SK-N-SH treated with all-trans-retinoic acid at 6 μM for 48 hours (cell line): Measurements from ENCODE around the gene LPP.

Experiments used
- ATAC-seq: fragments of 200-7000 bp; cut with Tn5 transposase; 3 replicates; pipeline ENCODE4 v1.9.1; 2020; ENCODE audit warnings: mild to moderate bottlenecking, moderate library complexity
- ARNTL ChIP-seq: fragments of 450-650 bp; formaldehyde crosslinking; IDR thresholded peaks from 2 replicates; pipeline ENCODE4 v1.5.0; 2020; ENCODE audit warnings: low read depth, mild to moderate bottlenecking, moderate library complexity, borderline replicate concordance
- BACH2 ChIP-seq: fragments of 250-450 bp; sonication (Bioruptor Pico); IDR thresholded peaks from 2 replicates; pipeline ENCODE4 v1.9.0; 2021; ENCODE audit warnings: mild to moderate bottlenecking, borderline replicate concordance
- CREB5 ChIP-seq: fragments of 250-450 bp; sonication (Bioruptor Pico); IDR thresholded peaks from 2 replicates; pipeline ENCODE4 v1.5.1; 2020; ENCODE audit warnings: low read depth, mild to moderate bottlenecking, moderate library complexity
- CSRNP3 ChIP-seq: fragments of 250-450 bp; sonication (Bioruptor Pico); IDR thresholded peaks from 2 replicates; pipeline ENCODE4 v1.5.1; 2021; ENCODE audit warnings: mild to moderate bottlenecking, moderate library complexity
- ESRRG ChIP-seq: fragments of 250-450 bp; sonication (Bioruptor Pico); IDR thresholded peaks from 2 replicates; pipeline ENCODE4 v1.6.1; 2021; ENCODE audit warnings: mild to moderate bottlenecking
- GLIS3 ChIP-seq: fragments of 250-450 bp; sonication (Bioruptor Pico); IDR thresholded peaks from 2 replicates; pipeline ENCODE4 v1.5.0; 2020; ENCODE audit warnings: mild to moderate bottlenecking, moderate library complexity
- ISL1 ChIP-seq: fragments of 250-450 bp; sonication (Bioruptor Pico); IDR thresholded peaks from 2 replicates; pipeline ENCODE4 v2.1.2; 2022; ENCODE audit warnings: mild to moderate bottlenecking, moderate library complexity
- OSR1 ChIP-seq: fragments of 250-450 bp; sonication (Bioruptor Pico); IDR thresholded peaks from 2 replicates; pipeline ENCODE4 v1.8.0; 2022; ENCODE audit warnings: moderate library complexity, mild to moderate bottlenecking, inconsistent platforms
- PATZ1 ChIP-seq: fragments of 250-450 bp; sonication (Bioruptor Pico); IDR thresholded peaks from 2 replicates; pipeline ENCODE4 v1.8.0; 2020; ENCODE audit warnings: mild to moderate bottlenecking, moderate library complexity, borderline replicate concordance
- POU6F1 ChIP-seq: fragments of 250-450 bp; sonication (Bioruptor Pico); IDR thresholded peaks from 2 replicates; pipeline ENCODE4 v1.8.0; 2021; ENCODE audit warnings: low read depth, mild to moderate bottlenecking, moderate library complexity, borderline replicate concordance
- PPARA ChIP-seq: fragments of 250-450 bp; sonication (Bioruptor Pico); IDR thresholded peaks from 2 replicates; pipeline ENCODE4 v1.5.0; 2020; ENCODE audit warnings: mild to moderate bottlenecking, borderline replicate concordance
- SNAI2 ChIP-seq: fragments of 250-450 bp; sonication (Bioruptor Pico); IDR thresholded peaks from 2 replicates; pipeline ENCODE4 v1.5.0; 2020; ENCODE audit warnings: mild to moderate bottlenecking, moderate library complexity
- TCF4 ChIP-seq: fragments of 250-450 bp; sonication (Bioruptor Pico); IDR thresholded peaks from 2 replicates; pipeline ENCODE4 v1.8.0; 2021; ENCODE audit warnings: mild to moderate bottlenecking, moderate library complexity, borderline replicate concordance
- TOX ChIP-seq: fragments of 250-450 bp; sonication (Bioruptor Pico); IDR thresholded peaks from 2 replicates; pipeline ENCODE4 v1.8.0; 2021; ENCODE audit warnings: mild to moderate bottlenecking, moderate library complexity, borderline replicate concordance
- TSHZ2 ChIP-seq: fragments of 250-450 bp; sonication (Bioruptor Pico); IDR thresholded peaks from 2 replicates; pipeline ENCODE4 v1.5.0; 2020; ENCODE audit warnings: mild to moderate bottlenecking, moderate library complexity
- ZC3H10 ChIP-seq: fragments of 250-450 bp; sonication (Bioruptor Pico); IDR thresholded peaks from 2 replicates; pipeline ENCODE4 v1.5.1; 2021; ENCODE audit warnings: mild to moderate bottlenecking, moderate library complexity
- ZFP3 ChIP-seq: fragments of 250-450 bp; sonication (Bioruptor Pico); IDR thresholded peaks from 2 replicates; pipeline ENCODE4 v1.5.0; 2020; ENCODE audit warnings: mild to moderate bottlenecking, moderate library complexity
- ZFP30 ChIP-seq: fragments of 450-650 bp; formaldehyde crosslinking; IDR thresholded peaks from 2 replicates; pipeline ENCODE4 v1.5.0; 2022; ENCODE audit warnings: mild to moderate bottlenecking, moderate library complexity
- ZNF565 ChIP-seq: fragments of 450-650 bp; formaldehyde crosslinking; conservative IDR thresholded peaks from 2 replicates; pipeline ENCODE4 v1.5.0; 2020; ENCODE audit warnings: low read depth, mild to moderate bottlenecking, moderate library complexity
- ZNF70 ChIP-seq: fragments of 450-650 bp; formaldehyde crosslinking; IDR thresholded peaks from 2 replicates; pipeline ENCODE4 v1.5.0; 2020; ENCODE audit warnings: mild to moderate bottlenecking, moderate library complexity
- ZNF8 ChIP-seq: fragments of 450-650 bp; formaldehyde crosslinking; IDR thresholded peaks from 2 replicates; pipeline ENCODE4 v1.5.0; 2020; ENCODE audit warnings: mild to moderate bottlenecking, moderate library complexity

LPP gene

GRCh38 chr3:188401244-188401993, 247.5 kb downstream of the LPP start (continued):
- no peak for TF ChIP-seq ZNF565
- TF ChIP-seq TOX (CRISPR knock-in tag): no peak
- no peak for TF ChIP-seq POU6F1 (CRISPR knock-in tag)
- no peak for TF ChIP-seq ZNF8 (CRISPR knock-in tag)
- TF ChIP-seq CSRNP3 (CRISPR knock-in tag): no peak

- no peak for ATAC-seq
- no peak for TF ChIP-seq ZC3H10
- no peak for TF ChIP-seq ZFP30 (CRISPR knock-in tag)
- TF ChIP-seq ZFP3: no peak
- TF ChIP-seq TOX (CRISPR knock-in tag): no peak
- no peak for TF ChIP-seq POU6F1 (CRISPR knock-in tag)
- TF ChIP-seq ISL1 (CRISPR knock-in tag): no peak
- TF ChIP-seq TCF4 (CRISPR knock-in tag): no peak
- no peak for TF ChIP-seq TSHZ2
- no peak for TF ChIP-seq SNAI2 (CRISPR knock-in tag)
- no peak for TF ChIP-seq GLIS3 (CRISPR knock-in tag)
- no peak for TF ChIP-seq OSR1
- TF ChIP-seq BACH2 (CRISPR knock-in tag): no peak
- TF ChIP-seq PATZ1 (CRISPR knock-in tag): no peak
- no peak for TF ChIP-seq ARNTL (CRISPR knock-in tag)
- TF ChIP-seq CREB5 (CRISPR knock-in tag): no peak
These were observed 248.3 kb downstream of the LPP start for GRCh38 chr3:188402229-188402628.

- ATAC-seq: no peak
- no peak for TF ChIP-seq PATZ1 (CRISPR knock-in tag)
- TF ChIP-seq ZFP3: no peak
- TF ChIP-seq ZNF8 (CRISPR knock-in tag): no peak
- TF ChIP-seq CSRNP3 (CRISPR knock-in tag): no peak
- TF ChIP-seq ESRRG (CRISPR knock-in tag): no peak
- TF ChIP-seq PPARA (CRISPR knock-in tag): no peak
- TF ChIP-seq SNAI2 (CRISPR knock-in tag): no peak
- TF ChIP-seq TCF4 (CRISPR knock-in tag): no peak
- no peak for TF ChIP-seq ZNF565
- no peak for TF ChIP-seq ZFP30 (CRISPR knock-in tag)
- TF ChIP-seq ISL1 (CRISPR knock-in tag): no peak
- TF ChIP-seq TOX (CRISPR knock-in tag): no peak
- no peak for TF ChIP-seq ZNF70 (CRISPR knock-in tag)
These were observed 249.4 kb downstream of the LPP start for GRCh38 chr3:188403404-188403803.
